Trophoblast cell (in vitro differentiated cells and primary cell): ENCODE results near the gene IPPK.

ENCODE experiments used
- DNase-seq, 2 donors: peaks; one replicate each; pipeline ENCODE4 v3.0.0-alpha.2; 2016
- H2AFZ ChIP-seq: 2 replicates; pipeline ENCODE4 v1.6.1; 2013; ENCODE audit warnings: low read length, moderate library complexity, mild to moderate bottlenecking; ENCODE audit not compliant: insufficient read depth, poor library complexity
- H2AK5ac ChIP-seq: 2 replicates; pipeline ENCODE4 v1.6.1; 2013; ENCODE audit warnings: mild to moderate bottlenecking, low read length
- H2BK120ac ChIP-seq: 2 replicates; pipeline ENCODE4 v1.6.1; 2013; ENCODE audit warnings: low read length, mild to moderate bottlenecking, moderate library complexity; ENCODE audit not compliant: insufficient read depth, poor library complexity
- H2BK12ac ChIP-seq: 2 replicates; pipeline ENCODE4 v1.6.1; 2013; ENCODE audit warnings: mild to moderate bottlenecking, low read length, moderate library complexity
- H2BK5ac ChIP-seq: 2 replicates; pipeline ENCODE4 v1.6.1; 2013; ENCODE audit warnings: low read length, low read depth, moderate library complexity, mild to moderate bottlenecking; ENCODE audit not compliant: poor library complexity
- H3K14ac ChIP-seq: 2 replicates; pipeline ENCODE4 v1.6.1; 2013; ENCODE audit warnings: mild to moderate bottlenecking, low read length
- H3K18ac ChIP-seq: 2 replicates; pipeline ENCODE4 v1.6.1; 2013; ENCODE audit warnings: mild to moderate bottlenecking, low read length
- H3K23ac ChIP-seq: 2 replicates; pipeline ENCODE4 v1.6.1; 2013; ENCODE audit warnings: low read length
- H3K27ac ChIP-seq: 2 replicates; pipeline ENCODE4 v1.5.1; 2013; ENCODE audit warnings: low read depth, mild to moderate bottlenecking, inconsistent platforms, low read length, moderate library complexity
- H3K27me3 ChIP-seq: 2 replicates; pipeline ENCODE4 v1.6.1; 2013; ENCODE audit warnings: inconsistent platforms, mild to moderate bottlenecking, low read length, moderate library complexity; ENCODE audit not compliant: insufficient read depth
- H3K36me3 ChIP-seq, 2 experiments: 1 replicate in 1 of 2; 2 replicates in 1 of 2; pipeline ENCODE4 v1.6.1; 2013; ENCODE audit warnings: low read length in 2 of 2, mild to moderate bottlenecking in 2 of 2, moderate library complexity in 1 of 2; ENCODE audit not compliant: insufficient read depth in 2 of 2, control insufficient read depth in 1 of 2
- H3K4ac ChIP-seq: 2 replicates; pipeline ENCODE4 v1.6.1; 2013; ENCODE audit warnings: low read depth, mild to moderate bottlenecking, low read length, moderate library complexity
- H3K4me1 ChIP-seq, 2 experiments: 1 replicate in 1 of 2; 2 replicates in 1 of 2; pipeline ENCODE4 v1.6.1; 2013; ENCODE audit warnings: low read length in 2 of 2, mild to moderate bottlenecking in 2 of 2, moderate library complexity in 1 of 2; ENCODE audit not compliant: insufficient read depth in 2 of 2, control insufficient read depth in 1 of 2
- H3K4me2 ChIP-seq: 2 replicates; pipeline ENCODE4 v1.6.1; 2013; ENCODE audit warnings: inconsistent platforms, mild to moderate bottlenecking, low read length, moderate library complexity
- H3K4me3 ChIP-seq: 2 replicates; pipeline ENCODE4 v1.5.1; 2013; ENCODE audit warnings: mild to moderate bottlenecking, low read depth, low read length, inconsistent platforms
- H3K79me1 ChIP-seq: one replicate; pipeline ENCODE4 v1.6.1; 2013; ENCODE audit warnings: low read length
- H3K79me2 ChIP-seq: 2 replicates; pipeline ENCODE4 v1.6.1; 2013; ENCODE audit warnings: low read length, mild to moderate bottlenecking; ENCODE audit not compliant: control insufficient read depth, insufficient read depth, poor library complexity
- H3K9ac ChIP-seq: 2 replicates; pipeline ENCODE4 v1.6.1; 2013; ENCODE audit warnings: mild to moderate bottlenecking, low read length
- H3K9me3 ChIP-seq: 2 replicates; pipeline ENCODE4 v1.6.1; 2013; ENCODE audit warnings: low read depth, mild to moderate bottlenecking, control low read depth, inconsistent platforms, low read length; ENCODE audit not compliant: insufficient read depth
- H4K12ac ChIP-seq: 2 replicates; pipeline ENCODE4 v1.6.1; 2013; ENCODE audit warnings: low read depth, mild to moderate bottlenecking, low read length, moderate library complexity
- H4K8ac ChIP-seq: 2 replicates; pipeline ENCODE4 v1.6.1; 2013; ENCODE audit warnings: low read depth, mild to moderate bottlenecking, low read length, moderate library complexity
- H4K91ac ChIP-seq: one replicate; pipeline ENCODE4 v1.6.1; 2013; ENCODE audit warnings: low read depth, mild to moderate bottlenecking, low read length, moderate library complexity
- WGBS: extraction: QIAGEN DNeasy Blood & Tissue Kit; methylation state at CpG from one replicate; pipeline ENCODE4 v1.1.7; 2013; ENCODE audit warnings: missing lambda C conversion rate; ENCODE audit not compliant: insufficient read length, insufficient coverage; ENCODE audit errors: extremely low coverage; 5-methylcytosine and 5-hydroxymethylcytosine counted together

The IPPK gene

DNA sequence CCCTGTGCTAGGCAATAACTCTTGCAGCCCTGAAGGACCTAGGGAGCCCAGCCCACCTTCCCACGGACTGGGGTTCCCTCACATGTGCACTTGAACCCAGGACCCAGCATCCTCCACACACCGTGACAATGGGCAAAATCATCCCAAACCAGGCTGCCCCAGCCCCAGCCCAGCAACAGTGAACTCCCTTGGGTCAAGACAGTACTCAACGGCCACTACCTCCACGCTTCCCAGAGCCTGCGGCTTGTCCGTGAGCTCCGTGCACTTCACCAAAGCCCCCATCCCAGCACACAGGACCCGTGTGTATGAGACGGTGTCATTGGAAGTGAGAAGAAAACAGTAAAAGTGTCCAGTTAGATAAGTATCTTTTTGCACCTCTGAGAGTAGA lies 55.8 kb downstream of the IPPK start:
- no peak overlapping the region for H2AFZ ChIP-seq
- H3K79me1 ChIP-seq, result no peaks in the 10 kb centered on the region
- H3K23ac ChIP-seq, result no peak overlapping the region
- H4K12ac ChIP-seq, result no peak overlapping the region
- H3K9ac ChIP-seq, result no peak overlapping the region
- no peak overlapping the region for H2BK120ac ChIP-seq
- no peak overlapping the region for H2BK12ac ChIP-seq
- no peak overlapping the region for H2AK5ac ChIP-seq
- H4K8ac ChIP-seq, result no peak overlapping the region
- no peak for DNase-seq
- H3K79me2 ChIP-seq, result no peaks in the 10 kb centered on the region
- no peaks in the 10 kb centered on the region for H3K27me3 ChIP-seq
- H3K9me3 ChIP-seq, result no peaks in the 10 kb centered on the region
- no peak overlapping the region for H3K4me2 ChIP-seq
- no peaks in the 10 kb centered on the region for H3K4me1 ChIP-seq
- H3K4me3 ChIP-seq, result no peak overlapping the region
- H3K27ac ChIP-seq, result no peak overlapping the region
- no peak overlapping the region for H3K4ac ChIP-seq
- no peak overlapping the region for H2BK5ac ChIP-seq
- H4K91ac ChIP-seq, result no peak overlapping the region
- H3K36me3 ChIP-seq, result peaks cover 46 to 76% of the 10 kb centered on the region in 2 experiments
- H3K14ac ChIP-seq, result no peak overlapping the region
- H3K18ac ChIP-seq, result no peak overlapping the region
- WGBS, result no CpG with 5 or more reads among the region's 9 CpGs

DNA sequence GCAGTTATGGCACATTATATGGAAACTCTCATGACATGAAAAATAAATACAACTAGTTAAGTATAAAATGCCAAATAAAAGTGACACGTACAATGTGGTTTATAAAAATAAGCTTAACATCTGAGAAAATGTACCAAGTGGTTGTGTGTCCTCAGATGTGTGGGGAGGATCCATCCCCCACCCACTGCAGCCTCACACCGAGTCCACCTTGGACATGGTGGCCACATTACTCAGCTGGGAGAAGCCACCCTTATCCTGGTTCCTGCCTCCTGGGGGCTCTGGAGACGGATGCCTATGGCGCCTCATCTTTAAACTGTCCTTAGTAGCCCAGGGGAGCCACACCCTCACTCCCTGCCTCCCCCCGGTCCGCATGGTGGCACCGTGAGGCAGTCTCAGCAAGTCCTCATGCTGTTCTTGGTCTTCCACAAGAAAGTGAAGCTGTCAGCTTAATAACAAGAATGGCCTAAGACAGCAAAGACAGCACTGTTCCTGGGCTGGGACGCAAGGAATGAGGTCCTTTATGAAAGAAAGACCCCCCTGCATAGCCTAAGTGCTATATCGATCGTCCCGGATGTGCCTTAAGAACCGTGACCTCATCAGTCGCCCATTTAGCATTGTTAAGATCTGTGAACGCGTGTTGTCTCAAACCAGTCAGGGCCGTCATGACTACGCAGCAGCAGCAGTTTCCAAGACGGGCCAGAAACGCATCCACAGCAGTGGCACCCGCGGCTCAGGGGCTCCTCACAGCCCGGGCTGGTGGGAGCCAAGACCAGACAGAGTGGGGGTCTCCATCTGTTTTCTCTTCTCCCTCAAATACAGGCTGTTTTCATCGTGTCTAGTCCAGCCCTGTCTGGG lies 56.4 kb downstream of the IPPK start:
- Histone ChIP-seq H3K27me3 (no peaks in the 10 kb centered on the region), H3K4me3 (no peak overlapping the region), H3K27ac (no peak overlapping the region), H2BK120ac (no peak overlapping the region), H2BK5ac (no peak overlapping the region), H3K18ac (no peak overlapping the region), H4K8ac (no peak overlapping the region), H3K36me3 (peaks cover 46 to 70% of the 10 kb centered on the region in 2 experiments), H4K12ac (no peak overlapping the region), H3K4ac (no peak overlapping the region), H3K79me1 (no peaks in the 10 kb centered on the region), H3K79me2 (no peaks in the 10 kb centered on the region), H3K4me2 (no peak overlapping the region), H2BK12ac (no peak overlapping the region), H3K14ac (no peak overlapping the region), H2AFZ (no peak overlapping the region), H3K4me1 (no peaks in the 10 kb centered on the region), H3K9ac (no peak overlapping the region), H2AK5ac (no peak overlapping the region), H3K23ac (no peak overlapping the region), H3K9me3 (no peaks in the 10 kb centered on the region), H4K91ac (no peak overlapping the region)
- no CpG with 5 or more reads among the region's 23 CpGs for WGBS
- no peak for DNase-seq

GRCh38 chr9:92612816-92613215 lies 57.1 kb downstream of the IPPK start:
- WGBS, result no CpG with 5 or more reads among the region's 11 CpGs
- H2BK120ac ChIP-seq, result no peak overlapping the region

DNA sequence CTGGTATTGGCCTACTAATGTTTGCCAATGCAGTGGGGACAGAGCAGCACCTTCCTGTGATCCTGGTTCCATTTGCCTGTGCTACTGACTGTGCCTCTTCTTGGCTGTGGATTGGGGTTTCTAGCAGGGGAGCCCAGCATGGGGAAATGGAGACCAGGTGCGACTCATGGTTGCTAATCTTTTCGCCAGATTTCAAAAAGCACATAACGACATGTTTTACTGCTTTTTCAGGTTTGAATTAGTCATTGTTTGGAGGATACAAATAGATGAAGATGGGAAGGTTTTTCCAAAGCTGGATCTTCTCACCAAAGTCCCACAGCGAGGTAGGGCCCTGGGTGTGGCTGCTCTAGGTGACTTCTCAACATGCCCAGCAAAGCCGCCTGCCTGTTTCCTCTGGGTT lies 57.6 kb downstream of the IPPK start:
- Histone ChIP-seq H2AFZ (no peak overlapping the region), H3K4me3 (no peak overlapping the region), H3K27ac (no peak overlapping the region), H4K8ac (no peak overlapping the region), H3K18ac (no peak overlapping the region), H3K9ac (no peak overlapping the region), H2BK12ac (no peak overlapping the region), H4K12ac (no peak overlapping the region), H3K79me1 (no peaks in the 10 kb centered on the region), H3K36me3 (peaks cover 37 to 60% of the 10 kb centered on the region in 2 experiments), H2BK120ac (no peak overlapping the region), H3K9me3 (no peaks in the 10 kb centered on the region), H3K79me2 (no peaks in the 10 kb centered on the region), H3K14ac (no peak overlapping the region), H2BK5ac (no peak overlapping the region), H3K23ac (no peak overlapping the region), H3K4me2 (no peak overlapping the region), H3K4ac (no peak overlapping the region), H3K4me1 (no peaks in the 10 kb centered on the region), H4K91ac (no peak overlapping the region), H3K27me3 (no peaks in the 10 kb centered on the region), H2AK5ac (no peak overlapping the region)
- no CpG with 5 or more reads among the region's 5 CpGs for WGBS
- DNase-seq, result no peak

More at GRCh38 chr9:92612816-92613215, 57.1 kb downstream of the IPPK start:
- Histone ChIP-seq H3K79me2 (no peaks in the 10 kb centered on the region), H2BK12ac (no peak overlapping the region), H3K79me1 (no peaks in the 10 kb centered on the region), H3K4me3 (no peak overlapping the region), H3K4me1 (no peaks in the 10 kb centered on the region), H4K12ac (no peak overlapping the region), H3K14ac (no peak overlapping the region), H3K4me2 (no peak overlapping the region), H3K27me3 (no peaks in the 10 kb centered on the region), H4K8ac (no peak overlapping the region), H3K36me3 (peaks cover 41 to 64% of the 10 kb centered on the region in 2 experiments), H3K18ac (no peak overlapping the region), H2AFZ (no peak overlapping the region), H4K91ac (no peak overlapping the region), H3K9ac (no peak overlapping the region), H3K4ac (no peak overlapping the region), H3K23ac (no peak overlapping the region), H2AK5ac (no peak overlapping the region), H3K27ac (no peak overlapping the region), H3K9me3 (no peaks in the 10 kb centered on the region), H2BK5ac (no peak overlapping the region)
- no peak for DNase-seq
